Stimulated activated CD4-positive, alpha-beta T cell treated with anti-CD3 and anti-CD28 coated beads, Interleukin-4, amount 100 ng/mL, for 4 hours (primary cell): ENCODE data around the gene MED13L.
"Not testable (repeated sequence)": the region's sequence is repeated elsewhere in the genome, so short reads cannot be mapped to it uniquely, and the experiment has no call there.

Source experiments
- DNase-seq, 2 experiments: peaks; one replicate each; pipeline ENCODE4 v3.0.0-alpha.2; 2020

Gene MED13L

GRCh38 chr12:115993737-115994136 is 283.8 kb downstream of the MED13L start:
- no peak for DNase-seq

GRCh38 chr12:115990241-115990640 is 287.3 kb downstream of the MED13L start:
- no peak for DNase-seq

GRCh38 chr12:115988625-115989563 is 288.6 kb downstream of the MED13L start:
- DNase-seq = no peak

- no peak for DNase-seq
Measured at GRCh38 chr12:115988212-115988611, 289.3 kb downstream of the MED13L start.

GRCh38 chr12:115984616-115985015 is 292.9 kb downstream of the MED13L start:
- DNase-seq = no peak

- no peak for DNase-seq
Measured at GRCh38 chr12:115983226-115983798, 294.2 kb downstream of the MED13L start.

- DNase-seq = no peak
Measured at GRCh38 chr12:115980339-115980738, 297.2 kb downstream of the MED13L start.

GRCh38 chr12:115979851-115980250 is 297.6 kb downstream of the MED13L start:
- DNase-seq = no peak

GRCh38 chr12:115979351-115979750 is 298.1 kb downstream of the MED13L start:
- DNase-seq = no peak

GRCh38 chr12:115976829-115977228 is 300.7 kb downstream of the MED13L start:
- DNase-seq = not testable (repeated sequence)

- no peak for DNase-seq
Measured at GRCh38 chr12:115975411-115975810, 302.1 kb downstream of the MED13L start.

GRCh38 chr12:115973968-115974724 is 303.3 kb downstream of the MED13L start:
- DNase-seq = no peak

GRCh38 chr12:115973066-115973465 is 304.4 kb downstream of the MED13L start:
- DNase-seq = no peak

GRCh38 chr12:115972241-115972640 is 305.3 kb downstream of the MED13L start:
- no peak for DNase-seq

GRCh38 chr12:115968211-115968610 is 309.3 kb downstream of the MED13L start:
- DNase-seq = no peak

- DNase-seq = no peak
Measured at GRCh38 chr12:115966376-115966775, 311.1 kb downstream of the MED13L start.

GRCh38 chr12:115964626-115965025 is 312.9 kb downstream of the MED13L start:
- no peak for DNase-seq

GRCh38 chr12:115964214-115964613 is 313.3 kb downstream of the MED13L start:
- DNase-seq = no peak

GRCh38 chr12:115962216-115962615 is 315.3 kb downstream of the MED13L start:
- no peak for DNase-seq

GRCh38 chr12:115960868-115961802 is 316.4 kb downstream of the MED13L start:
- no peak for DNase-seq

GRCh38 chr12:115957686-115958290 is 319.7 kb downstream of the MED13L start:
- no peak for DNase-seq

- no peak for DNase-seq
Measured at GRCh38 chr12:115956659-115957058, 320.8 kb downstream of the MED13L start.
